SK-N-MC (cell line): Measurements from ENCODE around the gene KCND2.

Experiments
- EZH2 ChIP-seq: fragments of 200-600 bp; sonication (generic); IDR thresholded peaks from one replicate; pipeline ENCODE4 v1.6.1; 2017; ENCODE audit warnings: antibody characterized with exemption
- POLR2AphosphoS5 ChIP-seq: IDR thresholded peaks from 2 replicates; pipeline ENCODE4 v1.6.1; 2012; ENCODE audit warnings: mild to moderate bottlenecking, low read depth, low read length, borderline replicate concordance

DNA sequence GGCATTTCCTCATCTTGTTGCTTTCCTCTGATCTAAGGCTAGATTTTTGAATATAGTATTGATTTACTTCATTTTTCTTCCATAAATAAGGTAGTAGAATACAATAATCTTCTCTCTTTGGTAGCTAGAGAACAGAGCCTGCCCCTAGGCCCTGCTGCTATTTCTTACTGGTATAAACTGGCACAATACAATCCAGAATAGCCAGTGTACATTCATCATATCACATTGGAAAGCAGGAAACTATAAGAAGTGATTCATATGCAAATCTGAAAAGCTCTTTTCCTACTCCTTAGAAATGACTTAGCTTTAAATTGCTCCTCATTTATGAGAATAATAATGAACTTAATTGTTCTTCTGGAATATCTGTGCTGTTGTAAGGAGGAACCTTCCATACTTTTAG lies 100.2 kb downstream of the KCND2 start:
- TF ChIP-seq POLR2AphosphoS5 = no peak
- TF ChIP-seq EZH2 = no peak
